Metanephros (tissue), 1 donor: Measurements from ENCODE around the gene CNTN1. TPM values are rescaled to one million over a fixed set of nuclear protein-coding genes. Genes with fewer than 3 reads are reported as not detected.

ENCODE experiments used
- total RNA-seq: library from RNA; depleted of rRNA; stranded (reverse); fragments of >200 nt; gene quantifications from one replicate; pipeline ENCODE4 v1.2.3, GENCODE V29; 2014

CNTN1 gene
- total RNA-seq: 47.3 TPM

DNA sequence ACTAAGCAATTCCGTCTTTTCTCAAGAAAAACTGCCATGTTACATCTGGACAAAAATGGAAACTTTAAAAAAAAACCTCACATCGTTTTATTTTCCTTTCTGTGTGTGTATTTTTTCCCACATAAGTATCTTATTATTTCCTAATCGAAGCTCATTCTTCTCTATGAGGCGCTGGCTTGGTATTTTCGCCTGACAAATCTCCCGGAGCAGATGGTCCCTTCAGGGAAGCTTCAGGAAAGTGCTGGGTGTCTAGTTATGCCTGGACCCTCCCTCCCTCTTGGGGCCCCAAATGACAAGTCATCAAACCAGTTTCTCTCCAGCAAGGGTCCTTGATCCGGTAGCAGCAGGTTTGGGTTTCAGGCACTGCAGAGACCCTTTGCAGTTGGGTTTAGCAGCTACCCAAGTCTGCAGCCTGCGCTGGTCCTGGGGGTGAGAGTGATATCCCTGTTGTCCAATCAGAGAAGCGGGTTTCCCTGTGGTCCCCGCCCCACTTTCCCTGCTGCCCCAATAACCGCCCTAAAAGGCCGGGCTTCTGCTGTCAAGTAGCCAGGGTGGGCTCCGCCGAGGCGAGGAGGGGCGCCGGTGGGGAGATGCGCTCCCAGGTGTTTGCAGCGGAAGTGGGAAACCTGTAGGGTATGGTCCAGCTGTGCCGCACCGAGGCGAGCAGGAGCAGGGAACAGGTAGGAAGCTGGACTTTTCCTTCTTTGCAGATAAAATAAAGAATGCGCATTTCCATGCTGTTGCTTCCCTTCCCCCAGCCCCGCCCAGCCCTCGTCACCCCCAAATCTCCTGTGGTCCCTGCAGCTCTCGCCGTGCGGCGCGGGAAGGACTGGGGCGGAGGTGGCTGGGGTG is at the start of gene CNTN1:
CNTN1 (plus strand) TSS at position 527 of the 852 bp plus-strand sequence.

